ENCODE results near the gene CRYBG1.

- no peak for TF ChIP-seq CTCF (IDR thresholded peaks at IDR 0.05)
- TF ChIP-seq EZH2 (IDR thresholded peaks at IDR 0.05; ENCODE audit: borderline replicate concordance, insufficient read depth, low read depth, low read length, poor library complexity, severe bottlenecking), result no peak
These were observed 57.1 kb downstream of the CRYBG1 start for GRCh38 chr6:106417572-106418147.

All from B cell (primary cell).